CD4-positive, alpha-beta T cell (primary cell): ENCODE results near the gene CYLC1. TPM values are rescaled to one million over a fixed set of nuclear protein-coding genes. Genes with fewer than 3 reads are reported as not detected.

ENCODE experiments used
- ATAC-seq: fragments of 200-7000 bp; cut with Tn5 transposase; one replicate; pipeline ENCODE4 v1.10.0; 2022; ENCODE audit warnings: mild to moderate bottlenecking; ENCODE audit not compliant: poor library complexity
- CTCF ChIA-PET: fragments of 350-600 bp; sonication (Branson Sonifier 250); formaldehyde crosslinking; loops from one replicate; lab custom pipeline; 2021; ENCODE audit warnings: antibody characterized with exemption, inconsistent platforms; lab: Charles Lee
- POLR2A ChIA-PET: fragments of 350-600 bp; sonication (Branson Sonifier 250); formaldehyde crosslinking; loops from one replicate; lab custom pipeline; 2021; ENCODE audit warnings: antibody characterized with exemption, inconsistent platforms; lab: Charles Lee
- DNase-seq, 14 experiments: peaks; one replicate each; pipeline ENCODE4 v3.0.0-alpha.2; 2013 to 2020; ENCODE audit warnings: mixed read lengths in 2 of 14
- H3K27ac ChIP-seq, 2 donors: one replicate each; pipeline versions ENCODE4 v1.5.1 to v1.7.0; 2013; ENCODE audit warnings: low read length in 2 of 2, low read depth in 1 of 2, mild to moderate bottlenecking in 1 of 2
- H3K27me3 ChIP-seq, 2 experiments: 1 replicate in 1 of 2; 2 replicates in 1 of 2; pipeline versions ENCODE4 v1.6.1 to v1.7.0; 2013; ENCODE audit warnings: low read length in 2 of 2, control low read depth in 1 of 2, mild to moderate bottlenecking in 1 of 2, moderate library complexity in 1 of 2; ENCODE audit not compliant: insufficient read depth in 2 of 2, control insufficient read depth in 1 of 2
- H3K36me3 ChIP-seq: one replicate; pipeline ENCODE4 v1.6.1; 2013; ENCODE audit warnings: low read length, control low read depth; ENCODE audit not compliant: insufficient read depth
- H3K4me1 ChIP-seq: one replicate; pipeline ENCODE4 v1.6.1; 2013; ENCODE audit warnings: low read length, control low read depth; ENCODE audit not compliant: insufficient read depth
- H3K4me3 ChIP-seq: one replicate; pipeline ENCODE4 v1.5.1; 2013; ENCODE audit warnings: mild to moderate bottlenecking, low read length, moderate library complexity
- H3K9me3 ChIP-seq, 2 experiments: 1 replicate in 1 of 2; 2 replicates in 1 of 2; pipeline versions ENCODE4 v1.6.1 to v1.7.0; 2013; ENCODE audit warnings: low read length in 2 of 2, mild to moderate bottlenecking in 2 of 2, control low read depth in 1 of 2, moderate library complexity in 1 of 2; ENCODE audit not compliant: control insufficient read depth in 1 of 2, insufficient read depth in 1 of 2
- H3K27ac Mint-ChIP-seq: one replicate; pipeline ENCODE4 v1.8.0; 2020; ENCODE audit warnings: mixed read lengths
- H3K27me3 Mint-ChIP-seq: one replicate; pipeline ENCODE4 v1.8.0; 2021; ENCODE audit warnings: mixed read lengths
- H3K36me3 Mint-ChIP-seq: one replicate; pipeline ENCODE4 v1.8.0; 2021; ENCODE audit warnings: low read depth, mixed read lengths
- H3K4me1 Mint-ChIP-seq: one replicate; pipeline ENCODE4 v1.8.0; 2021; ENCODE audit warnings: low read depth, mixed read lengths
- H3K4me3 Mint-ChIP-seq: one replicate; pipeline ENCODE4 v1.8.0; 2020; ENCODE audit warnings: mild to moderate bottlenecking, mixed read lengths
- H3K9me3 Mint-ChIP-seq: one replicate; pipeline ENCODE4 v1.8.0; 2020; ENCODE audit warnings: mixed read lengths
- CTCF ChIP-seq: fragments of 200-600 bp; IDR thresholded peaks from one replicate; pipeline ENCODE4 v1.8.0; 2022; ENCODE audit warnings: antibody characterized with exemption, mild to moderate bottlenecking
- intact Hi-C, 2 experiments: fragments of 100-400 bp; cut with DNase I in 1 of 2; cut with micrococcal nuclease in 1 of 2; formaldehyde crosslinking; loops; one replicate each; pipeline versions ENCODE4 v1.15.1 to v1.9.0; 2023 to 2025; cut with DNase I, micrococcal nuclease
- total RNA-seq, 174 experiments: library from RNA in 2 of 174; stranded (reverse) in 2 of 174; gene quantifications; one replicate each; pipeline ENCODE4 v1.2.3 and lab custom pipeline; 2021 to 2026

Gene CYLC1
- total RNA-seq, 2 experiments from 2014 or later, result not detected

DNA sequence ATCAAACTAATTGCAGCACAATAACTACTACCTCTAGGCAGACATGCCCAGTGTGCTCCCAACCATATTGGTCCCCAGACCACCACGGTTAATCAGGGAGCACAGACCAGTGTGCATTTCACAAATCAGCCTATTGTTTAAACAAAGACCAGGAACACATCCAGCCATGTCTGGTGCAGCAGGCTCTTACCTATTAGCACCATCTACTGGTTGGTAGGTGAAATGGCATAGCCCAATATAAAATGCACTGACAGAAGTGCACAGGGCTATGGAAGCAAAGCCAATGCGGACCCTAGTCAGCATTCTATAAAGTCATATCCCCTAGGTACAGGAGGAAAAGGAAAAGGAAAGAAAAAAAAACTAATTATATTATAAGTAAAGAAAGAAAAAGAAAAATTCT lies 15.5 kb upstream of the CYLC1 start:
- CTCF ChIA-PET, result interaction anchor here (0.6 kb wide), 1 partner anchor 821 kb away, joined by 3 read pairs; no protein-coding TSS in a partner anchor
- no peak overlapping the region for H3K27ac ChIP-seq
- H3K27ac Mint-ChIP-seq, result no peak overlapping the region
- intact Hi-C loops, result no loop called here
- ATAC-seq (no peak), DNase-seq (peak in 4 of 14 experiments; percentile 1 to 10 (median 4))
- H3K36me3 Mint-ChIP-seq, result no peaks in the 10 kb centered on the region
- peak; percentile 21 for TF ChIP-seq CTCF
- no peaks in the 10 kb centered on the region for H3K9me3 Mint-ChIP-seq
- H3K4me1 Mint-ChIP-seq, result no peaks in the 10 kb centered on the region
- POLR2A ChIA-PET, result no interaction called here
- no peaks in the 10 kb centered on the region for H3K4me1 ChIP-seq
- no peaks in the 10 kb centered on the region for H3K27me3 ChIP-seq
- H3K4me3 Mint-ChIP-seq, result no peak overlapping the region
- no peak overlapping the region for H3K4me3 ChIP-seq
- H3K27me3 Mint-ChIP-seq, result no peaks in the 10 kb centered on the region
- no peaks in the 10 kb centered on the region for H3K9me3 ChIP-seq
- no peaks in the 10 kb centered on the region for H3K36me3 ChIP-seq

DNA sequence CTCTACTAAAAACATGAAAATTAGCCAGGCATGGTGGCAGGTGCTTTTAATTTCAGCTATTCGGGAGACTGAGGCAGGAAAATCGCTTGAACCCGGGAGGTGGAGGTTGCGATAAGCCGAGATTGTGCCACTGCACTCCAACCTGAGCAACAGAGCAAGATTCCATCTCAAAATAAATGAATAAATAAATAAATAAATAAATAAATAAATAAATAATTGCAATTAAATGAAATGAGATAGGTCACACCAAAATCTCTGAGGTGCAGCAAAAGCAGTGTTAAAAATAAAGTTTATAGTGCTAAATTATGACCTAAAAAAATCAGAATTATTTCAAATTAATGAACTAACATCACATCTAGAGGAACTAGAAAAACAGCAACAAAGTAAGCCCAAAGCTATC lies 13.6 kb upstream of the CYLC1 start:
- H3K4me3 ChIP-seq, result no peak overlapping the region
- H3K27ac ChIP-seq, result no peak overlapping the region
- no peak for ATAC-seq
- DNase-seq, result no peak
- Mint-ChIP-seq H3K9me3 (no peaks in the 10 kb centered on the region), H3K36me3 (no peaks in the 10 kb centered on the region), H3K4me1 (no peaks in the 10 kb centered on the region), H3K4me3 (no peak overlapping the region), H3K27me3 (no peaks in the 10 kb centered on the region), H3K27ac (no peak overlapping the region)
- no peaks in the 10 kb centered on the region for H3K27me3 ChIP-seq
- intact Hi-C loops, result no loop called here
- H3K36me3 ChIP-seq, result no peaks in the 10 kb centered on the region
- CTCF ChIA-PET, result no interaction called here
- no peaks in the 10 kb centered on the region for H3K4me1 ChIP-seq
- H3K9me3 ChIP-seq, result no peaks in the 10 kb centered on the region
- POLR2A ChIA-PET, result no interaction called here
- TF ChIP-seq CTCF, result no peak

GRCh38 chrX:83888585-83888984 lies 27.6 kb downstream of the CYLC1 start:
- CTCF ChIA-PET, result no interaction called here
- H3K27ac Mint-ChIP-seq, result no peak overlapping the region

More at GRCh38 chrX:83888585-83888984, 27.6 kb downstream of the CYLC1 start:
- H3K36me3 ChIP-seq, result no peaks in the 10 kb centered on the region
- H3K27me3 ChIP-seq, result no peaks in the 10 kb centered on the region
- intact Hi-C loops, result no loop called here
- H3K4me3 ChIP-seq, result no peak overlapping the region
- POLR2A ChIA-PET, result no interaction called here
- Mint-ChIP-seq H3K36me3 (no peaks in the 10 kb centered on the region), H3K4me3 (no peak overlapping the region), H3K9me3 (peaks cover 3% of the 10 kb centered on the region), H3K4me1 (no peaks in the 10 kb centered on the region), H3K27me3 (no peaks in the 10 kb centered on the region)
- DNase-seq, result no peak
- H3K27ac ChIP-seq, result no peak overlapping the region
- no peaks in the 10 kb centered on the region for H3K4me1 ChIP-seq
- ATAC-seq, result no peak
- H3K9me3 ChIP-seq, result no peaks in the 10 kb centered on the region
- TF ChIP-seq CTCF, result no peak
